Measurements from ENCODE around the gene CHPT1. TPM values are rescaled to one million over a fixed set of nuclear protein-coding genes. Genes with fewer than 3 reads are reported as not detected.
"Not testable (repeated sequence)": the region's sequence is repeated elsewhere in the genome, so short reads cannot be mapped to it uniquely, and the experiment has no call there.

CHPT1 gene
- total RNA-seq, 1 donor from 2014 or later = 28.1 TPM

- DNase-seq (ENCODE audit: extremely low read depth, low read depth, low spot score) = no peak
These were observed 22.1 kb downstream of the CHPT1 start for GRCh38 chr12:101719566-101719965.

- no peak for DNase-seq (ENCODE audit: extremely low read depth, low read depth, low spot score)
These were observed 22.7 kb downstream of the CHPT1 start for GRCh38 chr12:101720118-101720517.

GRCh38 chr12:101722392-101722791 lies 25.0 kb downstream of the CHPT1 start:
- DNase-seq (ENCODE audit: extremely low read depth, low read depth, low spot score) = no peak

- DNase-seq (ENCODE audit: extremely low read depth, low read depth, low spot score) = no peak
These were observed 29.7 kb downstream of the CHPT1 start for GRCh38 chr12:101727098-101727497.

GRCh38 chr12:101729842-101730241 lies 32.4 kb downstream of the CHPT1 start:
- DNase-seq (ENCODE audit: extremely low read depth, low read depth, low spot score) = no peak

GRCh38 chr12:101732318-101732717 lies 34.9 kb downstream of the CHPT1 start:
- DNase-seq (ENCODE audit: extremely low read depth, low read depth, low spot score) = no peak

- DNase-seq (ENCODE audit: extremely low read depth, low read depth, low spot score) = no peak
These were observed 35.7 kb downstream of the CHPT1 start for GRCh38 chr12:101733166-101733565.

GRCh38 chr12:101734482-101734881 lies 37.0 kb downstream of the CHPT1 start:
- not testable (repeated sequence) for DNase-seq (ENCODE audit: extremely low read depth, low read depth, low spot score)

- no peak for DNase-seq (ENCODE audit: extremely low read depth, low read depth, low spot score)
These were observed 40.0 kb downstream of the CHPT1 start for GRCh38 chr12:101737476-101737875.

- DNase-seq (ENCODE audit: extremely low read depth, low read depth, low spot score) = no peak
These were observed 41.7 kb downstream of the CHPT1 start, which contains the start of gene SYCP3 for GRCh38 chr12:101738920-101739665. SYCP3 (minus strand) TSS chr12:101739462; CDS start chr12:101737935, 1,527 bp downstream.

GRCh38 chr12:101740566-101740965 lies 43.1 kb downstream of the CHPT1 start:
- no peak for DNase-seq (ENCODE audit: extremely low read depth, low read depth, low spot score)

GRCh38 chr12:101740980-101741379 lies 43.5 kb downstream of the CHPT1 start:
- DNase-seq (ENCODE audit: extremely low read depth, low read depth, low spot score) = no peak

- DNase-seq (ENCODE audit: extremely low read depth, low read depth, low spot score) = no peak
These were observed 45.8 kb downstream of the CHPT1 start for GRCh38 chr12:101743242-101743641.

GRCh38 chr12:101743724-101744472 lies 46.5 kb downstream of the CHPT1 start:
- no peak for DNase-seq (ENCODE audit: extremely low read depth, low read depth, low spot score)

- DNase-seq (ENCODE audit: extremely low read depth, low read depth, low spot score) = no peak
These were observed 48.0 kb downstream of the CHPT1 start for GRCh38 chr12:101745481-101745880.

- no peak for DNase-seq (ENCODE audit: extremely low read depth, low read depth, low spot score)
These were observed 48.8 kb downstream of the CHPT1 start for GRCh38 chr12:101746196-101746595.

- DNase-seq (ENCODE audit: extremely low read depth, low read depth, low spot score) = no peak
These were observed 49.2 kb downstream of the CHPT1 start for GRCh38 chr12:101746661-101747060.

- no peak for DNase-seq (ENCODE audit: extremely low read depth, low read depth, low spot score)
These were observed 50.3 kb downstream of the CHPT1 start for GRCh38 chr12:101747697-101748096.

- DNase-seq (ENCODE audit: extremely low read depth, low read depth, low spot score) = no peak
These were observed 51.5 kb downstream of the CHPT1 start for GRCh38 chr12:101748907-101749306.

- DNase-seq (ENCODE audit: extremely low read depth, low read depth, low spot score) = no peak
These were observed 52.2 kb downstream of the CHPT1 start for GRCh38 chr12:101749657-101750056.

- no peak for DNase-seq (ENCODE audit: extremely low read depth, low read depth, low spot score)
These were observed 52.7 kb downstream of the CHPT1 start for GRCh38 chr12:101750152-101750551.

Measured in glomerular endothelial cell (primary cell).